Activated CD4-positive, alpha-beta T cell treated with anti-CD3 and anti-CD28 coated beads, Interleukin-2, amount 50 U/mL, for 48 hours (primary cell): ENCODE measurements around the gene NTSR2.
A peak's percentile ranks its signal among the peaks of the same experiment; 100 is the strongest.

Experiments
- DNase-seq, 2 experiments: peaks; one replicate each; pipeline ENCODE4 v3.0.0-alpha.2; 2020

NTSR2 gene

GRCh38 chr2:11669454-11670291 lies at the start of gene NTSR2:
NTSR2 (minus strand) TSS chr2:11670195; CDS start chr2:11670129, 66 bp downstream.
- DNase-seq, result peak; percentile 26 to 31

- DNase-seq, result no peak
These were observed 49.4 kb upstream of the NTSR2 start for GRCh38 chr2:11719230-11719977.

GRCh38 chr2:11718606-11719005 lies 48.6 kb upstream of the NTSR2 start:
- DNase-seq, result no peak

- DNase-seq, result no peak
These were observed 47.6 kb upstream of the NTSR2 start for GRCh38 chr2:11717623-11718022.

GRCh38 chr2:11716689-11717321 lies 46.8 kb upstream of the NTSR2 start:
- no peak for DNase-seq

- DNase-seq, result no peak
These were observed 46.1 kb upstream of the NTSR2 start for GRCh38 chr2:11715987-11716652.

GRCh38 chr2:11713815-11714214 lies 43.8 kb upstream of the NTSR2 start:
- no peak for DNase-seq

GRCh38 chr2:11712866-11713265 lies 42.9 kb upstream of the NTSR2 start:
- DNase-seq, result no peak

- DNase-seq, result no peak
These were observed 41.8 kb upstream of the NTSR2 start for GRCh38 chr2:11711751-11712150.

GRCh38 chr2:11711354-11711716 lies 41.3 kb upstream of the NTSR2 start:
- DNase-seq, result no peak

- DNase-seq, result no peak
These were observed 40.8 kb upstream of the NTSR2 start for GRCh38 chr2:11710632-11711353.

- DNase-seq, result no peak
These were observed 40.2 kb upstream of the NTSR2 start for GRCh38 chr2:11710210-11710609.

GRCh38 chr2:11709293-11709692 lies 39.3 kb upstream of the NTSR2 start:
- DNase-seq, result no peak

- DNase-seq, result no peak
These were observed 38.1 kb upstream of the NTSR2 start for GRCh38 chr2:11708106-11708505.

GRCh38 chr2:11705711-11706110 lies 35.7 kb upstream of the NTSR2 start:
- DNase-seq, result no peak

GRCh38 chr2:11705063-11705462 lies 35.1 kb upstream of the NTSR2 start:
- no peak for DNase-seq

- no peak for DNase-seq
These were observed 33.7 kb upstream of the NTSR2 start for GRCh38 chr2:11703700-11704099.

GRCh38 chr2:11702946-11703345 lies 33.0 kb upstream of the NTSR2 start:
- DNase-seq, result no peak

- DNase-seq, result no peak
These were observed 31.8 kb upstream of the NTSR2 start for GRCh38 chr2:11701751-11702301.

- DNase-seq, result no peak
These were observed 31.2 kb upstream of the NTSR2 start for GRCh38 chr2:11701206-11701605.

- DNase-seq, result no peak
These were observed 30.0 kb upstream of the NTSR2 start for GRCh38 chr2:11699686-11700670.
